Parathyroid adenoma (tissue), 2 donors: Measurements from ENCODE around the gene CIB2.

ENCODE experiments used
- H2AFZ ChIP-seq: fragments of 300-600 bp; sonication (generic); one replicate; pipeline ENCODE4 v1.7.0; 2017; ENCODE audit warnings: antibody characterized with exemption, mild to moderate bottlenecking
- H3K27ac ChIP-seq: fragments of 300-600 bp; sonication (generic); one replicate; pipeline ENCODE4 v1.7.0; 2017
- H3K27me3 ChIP-seq: fragments of 300-600 bp; sonication (generic); one replicate; pipeline ENCODE4 v1.7.0; 2017; ENCODE audit warnings: low read length; ENCODE audit not compliant: control insufficient read depth, insufficient read depth
- H3K36me3 ChIP-seq: fragments of 300-600 bp; sonication (generic); one replicate; pipeline ENCODE4 v1.7.0; 2017; ENCODE audit warnings: low read length; ENCODE audit not compliant: control insufficient read depth, insufficient read depth
- H3K4me1 ChIP-seq: fragments of 300-600 bp; sonication (generic); one replicate; pipeline ENCODE4 v1.7.0; 2017; ENCODE audit warnings: control low read depth
- H3K4me2 ChIP-seq: fragments of 300-600 bp; sonication (generic); one replicate; pipeline ENCODE4 v1.7.0; 2017; ENCODE audit warnings: low read length
- H3K4me3 ChIP-seq: fragments of 300-600 bp; sonication (generic); one replicate; pipeline ENCODE4 v1.7.0; 2017; ENCODE audit warnings: low read depth, low read length
- H3K79me2 ChIP-seq: fragments of 300-600 bp; sonication (generic); one replicate; pipeline ENCODE4 v1.7.0; 2017; ENCODE audit warnings: control low read depth
- H3K9ac ChIP-seq: fragments of 300-600 bp; sonication (generic); one replicate; pipeline ENCODE4 v1.7.0; 2017; ENCODE audit warnings: mild to moderate bottlenecking
- H3K9me3 ChIP-seq: fragments of 300-600 bp; sonication (generic); one replicate; pipeline ENCODE4 v1.7.0; 2017; ENCODE audit warnings: low read length; ENCODE audit not compliant: control insufficient read depth
- TF ChIP-seq, protein P1 (sequence below): fragments of 300-600 bp; sonication (generic); IDR thresholded peaks from one replicate; pipeline ENCODE4 v1.7.0; 2017; ENCODE audit warnings: antibody characterized with exemption, mild to moderate bottlenecking
- donor health status: primary hyperparathyroidism.

CIB2 gene

GRCh38 chr15:78170848-78171773, 39.9 kb upstream of the CIB2 start:
- no peak overlapping the region for H2AFZ ChIP-seq
- no peaks in the 10 kb centered on the region for H3K27me3 ChIP-seq
- H3K4me2 ChIP-seq = no peak overlapping the region
- H3K4me1 ChIP-seq = no peaks in the 10 kb centered on the region
- TF ChIP-seq, protein P1, sequence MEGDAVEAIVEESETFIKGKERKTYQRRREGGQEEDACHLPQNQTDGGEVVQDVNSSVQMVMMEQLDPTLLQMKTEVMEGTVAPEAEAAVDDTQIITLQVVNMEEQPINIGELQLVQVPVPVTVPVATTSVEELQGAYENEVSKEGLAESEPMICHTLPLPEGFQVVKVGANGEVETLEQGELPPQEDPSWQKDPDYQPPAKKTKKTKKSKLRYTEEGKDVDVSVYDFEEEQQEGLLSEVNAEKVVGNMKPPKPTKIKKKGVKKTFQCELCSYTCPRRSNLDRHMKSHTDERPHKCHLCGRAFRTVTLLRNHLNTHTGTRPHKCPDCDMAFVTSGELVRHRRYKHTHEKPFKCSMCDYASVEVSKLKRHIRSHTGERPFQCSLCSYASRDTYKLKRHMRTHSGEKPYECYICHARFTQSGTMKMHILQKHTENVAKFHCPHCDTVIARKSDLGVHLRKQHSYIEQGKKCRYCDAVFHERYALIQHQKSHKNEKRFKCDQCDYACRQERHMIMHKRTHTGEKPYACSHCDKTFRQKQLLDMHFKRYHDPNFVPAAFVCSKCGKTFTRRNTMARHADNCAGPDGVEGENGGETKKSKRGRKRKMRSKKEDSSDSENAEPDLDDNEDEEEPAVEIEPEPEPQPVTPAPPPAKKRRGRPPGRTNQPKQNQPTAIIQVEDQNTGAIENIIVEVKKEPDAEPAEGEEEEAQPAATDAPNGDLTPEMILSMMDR = no peak
- H3K36me3 ChIP-seq = no peaks in the 10 kb centered on the region
- no peak overlapping the region for H3K4me3 ChIP-seq
- no peaks in the 10 kb centered on the region for H3K9me3 ChIP-seq
- H3K79me2 ChIP-seq = no peaks in the 10 kb centered on the region
- H3K9ac ChIP-seq = no peak overlapping the region
- H3K27ac ChIP-seq = no peak overlapping the region

GRCh38 chr15:78168608-78169007, 37.4 kb upstream of the CIB2 start:
- Histone ChIP-seq H3K4me1 (no peaks in the 10 kb centered on the region), H3K9ac (no peak overlapping the region), H3K4me3 (no peak overlapping the region), H3K27me3 (no peaks in the 10 kb centered on the region), H2AFZ (no peak overlapping the region), H3K4me2 (no peak overlapping the region), H3K27ac (no peak overlapping the region), H3K79me2 (no peaks in the 10 kb centered on the region), H3K36me3 (no peaks in the 10 kb centered on the region), H3K9me3 (no peaks in the 10 kb centered on the region)
- TF ChIP-seq, protein P1 = no peak

GRCh38 chr15:78167227-78167888, 36.1 kb upstream of the CIB2 start:
- TF ChIP-seq, protein P1 = no peak
- H3K27ac ChIP-seq = no peak overlapping the region
- H3K79me2 ChIP-seq = no peaks in the 10 kb centered on the region
- H3K9ac ChIP-seq = no peak overlapping the region
- no peaks in the 10 kb centered on the region for H3K4me1 ChIP-seq
- no peaks in the 10 kb centered on the region for H3K9me3 ChIP-seq
- no peak overlapping the region for H3K4me3 ChIP-seq
- no peaks in the 10 kb centered on the region for H3K36me3 ChIP-seq
- no peaks in the 10 kb centered on the region for H3K27me3 ChIP-seq
- no peak overlapping the region for H3K4me2 ChIP-seq
- no peak overlapping the region for H2AFZ ChIP-seq

DNA sequence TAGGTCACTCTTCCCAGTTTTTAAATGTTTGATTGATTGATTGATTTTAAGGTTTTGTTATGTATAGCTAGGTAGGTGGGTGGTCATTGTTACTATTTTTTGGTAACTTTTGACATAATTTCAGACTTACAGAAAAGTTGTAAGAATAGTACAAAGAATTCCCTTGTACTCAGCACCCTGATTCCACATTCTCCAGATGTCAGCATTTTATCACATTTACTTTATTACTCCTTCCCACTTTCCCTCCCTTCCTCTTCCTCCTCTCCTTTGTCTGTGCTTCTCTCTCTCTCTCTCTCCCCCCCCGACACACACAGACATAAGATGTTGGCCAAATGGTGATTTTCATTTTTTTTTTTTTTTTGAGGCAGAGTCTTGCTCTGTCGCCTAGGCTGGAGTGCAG, 32.8 kb upstream of the CIB2 start:
- TF ChIP-seq, protein P1 = no peak
- H3K36me3 ChIP-seq = no peaks in the 10 kb centered on the region

More for the DNA sequence above, 32.8 kb upstream of the CIB2 start:
- Histone ChIP-seq H3K9me3 (no peaks in the 10 kb centered on the region), H3K27ac (no peak overlapping the region), H3K4me1 (no peaks in the 10 kb centered on the region), H3K27me3 (no peaks in the 10 kb centered on the region), H3K79me2 (no peaks in the 10 kb centered on the region), H3K4me3 (no peak overlapping the region), H3K9ac (no peak overlapping the region), H2AFZ (no peak overlapping the region), H3K4me2 (no peak overlapping the region)
